NCI-H524 (cell line): ENCODE data around the gene POLN.
"Not testable (repeated sequence)": the region's sequence is repeated elsewhere in the genome, so short reads cannot be mapped to it uniquely, and the experiment has no call there.

Source experiments
- DNase-seq, 2 experiments: peaks; one replicate each; lab custom pipeline; 2025; lab: John Stamatoyannopoulos, UW

POLN gene

DNA sequence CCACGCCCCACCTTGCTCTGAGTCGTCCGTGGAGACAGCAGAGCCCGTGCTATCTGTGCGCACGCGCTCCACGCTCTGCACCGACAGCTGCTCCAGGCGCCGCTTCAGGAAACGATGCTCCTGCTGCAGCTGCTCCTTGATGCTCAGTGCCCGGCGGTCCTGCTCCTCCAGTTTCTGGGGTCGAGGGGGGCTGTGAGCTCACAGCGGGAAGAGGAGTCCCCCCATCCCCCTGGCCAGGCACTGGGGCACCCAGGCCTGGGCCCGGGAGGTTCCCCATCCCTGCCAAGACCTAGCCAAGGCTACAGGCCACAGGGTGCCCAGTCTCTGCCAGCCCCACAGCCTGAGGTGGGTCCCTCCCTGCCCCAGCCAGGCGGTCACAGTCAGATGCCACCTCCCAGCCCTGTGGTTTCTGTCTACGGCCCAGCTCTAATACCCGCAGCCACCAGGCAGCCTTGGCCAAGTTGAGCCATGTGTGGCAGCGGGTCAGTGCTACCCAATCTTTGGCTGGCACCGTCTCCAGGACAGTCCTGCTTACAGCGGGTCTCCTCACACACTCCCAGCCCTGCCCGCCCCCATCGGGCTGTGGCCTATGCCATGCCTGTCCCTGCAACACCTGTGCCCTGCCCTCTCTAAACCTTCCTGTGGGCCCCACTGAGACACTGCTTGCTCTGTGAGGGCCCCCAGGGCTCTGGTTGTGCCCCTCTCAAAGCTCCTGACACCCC, 9.3 kb upstream of the POLN start:
- DNase-seq: no peak

DNA sequence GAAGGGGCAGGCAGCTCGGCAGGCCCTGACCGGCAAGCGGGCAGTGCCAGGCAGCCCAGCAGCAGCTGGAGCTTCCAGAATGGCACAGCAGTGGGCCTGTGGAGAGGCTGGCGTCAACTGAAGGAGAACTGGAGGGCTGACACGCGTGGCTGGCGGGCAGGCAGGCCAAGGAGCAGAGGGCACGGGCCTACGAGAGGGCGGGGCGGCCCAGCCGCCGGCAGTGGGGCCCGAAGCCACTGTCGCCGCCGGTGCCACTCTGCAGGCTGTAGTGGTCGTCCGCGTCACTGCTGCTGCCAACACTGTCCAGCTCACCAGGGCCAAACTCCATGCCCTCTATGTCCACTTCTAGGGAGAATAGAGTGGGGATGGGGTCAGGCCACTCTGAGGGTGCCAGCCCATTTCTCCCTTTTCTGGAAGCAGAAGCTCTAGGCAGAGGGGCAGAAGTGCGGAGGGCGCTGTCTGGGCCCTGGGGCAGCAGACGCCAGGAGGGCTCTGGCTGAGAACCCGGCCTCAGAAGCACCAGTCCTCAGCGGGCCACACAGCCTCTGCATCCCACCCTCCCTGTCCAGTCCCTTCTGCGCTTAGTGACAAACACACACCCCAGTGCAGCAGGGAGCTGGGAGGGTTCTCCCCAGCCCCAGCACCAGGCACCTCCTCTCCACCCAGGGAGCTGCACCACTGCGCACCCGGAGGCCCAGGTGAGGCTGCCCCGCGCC, 8.6 kb upstream of the POLN start:
- DNase-seq: no peak

DNA sequence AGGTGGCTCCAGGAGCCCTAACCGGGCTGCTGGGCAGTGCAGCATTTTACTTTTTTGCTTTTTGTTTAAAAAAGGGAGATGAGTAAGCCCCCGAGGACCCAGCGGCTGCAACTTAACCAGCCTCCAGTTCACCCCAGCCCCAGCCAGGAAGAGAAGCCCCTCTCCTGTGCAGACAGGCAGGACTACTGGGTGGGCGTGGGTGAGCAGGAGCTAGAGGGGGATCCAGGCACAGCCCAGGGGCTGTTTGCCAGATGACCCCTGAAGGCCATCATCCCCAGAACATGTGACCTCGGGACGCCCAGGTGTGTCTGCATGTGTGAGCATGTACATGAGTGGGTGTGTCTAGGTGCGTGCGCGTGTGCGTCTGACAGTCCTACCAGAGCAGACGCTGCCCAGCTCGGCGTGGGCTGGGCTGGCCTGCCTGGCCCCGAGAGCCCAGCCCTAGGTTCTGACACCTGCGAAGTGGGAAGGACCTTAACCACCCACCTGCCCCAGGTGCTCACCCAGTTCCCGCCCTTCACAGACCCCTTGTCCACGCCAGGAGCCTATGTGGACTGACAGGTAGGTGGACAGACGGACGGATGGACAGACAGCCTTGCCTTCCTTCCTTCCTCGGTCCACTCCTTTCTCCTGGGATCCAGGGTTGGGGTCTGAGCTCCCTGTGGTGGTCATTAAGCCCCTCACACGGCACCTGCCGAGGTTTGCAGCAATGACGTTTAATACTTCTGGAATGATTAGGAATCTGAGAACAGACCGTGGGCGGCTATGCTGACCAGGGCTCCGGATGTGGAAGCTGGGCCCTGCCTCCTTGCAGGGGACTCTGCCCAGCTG, 7.8 kb upstream of the POLN start:
- no peak for DNase-seq

- no peak for DNase-seq
These were observed 6.9 kb upstream of the POLN start for GRCh38 chr4:2248821-2249261.

DNA sequence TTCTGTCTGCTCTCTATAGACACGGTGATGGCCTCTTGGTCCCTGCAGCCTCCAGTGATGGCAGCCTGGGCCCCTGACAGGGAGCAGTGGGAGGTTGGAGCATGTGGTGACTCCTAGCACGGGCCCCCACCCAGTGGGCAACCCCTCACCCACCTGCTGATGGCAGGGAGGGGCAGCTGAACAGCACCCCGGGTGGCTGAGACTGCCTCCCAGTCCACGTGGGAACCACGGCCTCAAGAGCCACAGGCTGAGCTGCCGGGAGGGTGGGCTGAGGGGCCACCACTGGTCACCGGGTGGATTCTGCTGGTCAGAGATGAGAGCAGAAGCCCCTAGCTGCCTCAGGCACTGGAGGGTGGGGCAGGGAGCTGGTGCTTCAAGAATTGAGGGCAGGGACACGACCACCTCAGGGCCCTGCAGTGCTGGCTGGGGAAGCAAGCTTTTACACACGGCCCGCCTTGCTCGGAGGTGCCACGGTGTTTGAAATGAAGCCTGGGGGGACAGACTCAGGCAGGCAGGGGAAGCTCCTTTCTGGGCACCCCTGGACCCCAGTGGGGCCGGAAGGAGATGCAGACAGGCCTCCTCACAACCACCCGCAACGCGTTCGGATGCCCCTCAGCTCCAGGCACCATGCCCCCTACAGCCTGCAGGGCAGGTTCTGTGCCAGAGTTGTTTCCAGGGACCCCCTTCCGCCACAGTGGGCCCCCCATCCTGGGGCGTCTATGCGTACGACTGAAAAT, 6.3 kb upstream of the POLN start:
- no peak for DNase-seq

DNA sequence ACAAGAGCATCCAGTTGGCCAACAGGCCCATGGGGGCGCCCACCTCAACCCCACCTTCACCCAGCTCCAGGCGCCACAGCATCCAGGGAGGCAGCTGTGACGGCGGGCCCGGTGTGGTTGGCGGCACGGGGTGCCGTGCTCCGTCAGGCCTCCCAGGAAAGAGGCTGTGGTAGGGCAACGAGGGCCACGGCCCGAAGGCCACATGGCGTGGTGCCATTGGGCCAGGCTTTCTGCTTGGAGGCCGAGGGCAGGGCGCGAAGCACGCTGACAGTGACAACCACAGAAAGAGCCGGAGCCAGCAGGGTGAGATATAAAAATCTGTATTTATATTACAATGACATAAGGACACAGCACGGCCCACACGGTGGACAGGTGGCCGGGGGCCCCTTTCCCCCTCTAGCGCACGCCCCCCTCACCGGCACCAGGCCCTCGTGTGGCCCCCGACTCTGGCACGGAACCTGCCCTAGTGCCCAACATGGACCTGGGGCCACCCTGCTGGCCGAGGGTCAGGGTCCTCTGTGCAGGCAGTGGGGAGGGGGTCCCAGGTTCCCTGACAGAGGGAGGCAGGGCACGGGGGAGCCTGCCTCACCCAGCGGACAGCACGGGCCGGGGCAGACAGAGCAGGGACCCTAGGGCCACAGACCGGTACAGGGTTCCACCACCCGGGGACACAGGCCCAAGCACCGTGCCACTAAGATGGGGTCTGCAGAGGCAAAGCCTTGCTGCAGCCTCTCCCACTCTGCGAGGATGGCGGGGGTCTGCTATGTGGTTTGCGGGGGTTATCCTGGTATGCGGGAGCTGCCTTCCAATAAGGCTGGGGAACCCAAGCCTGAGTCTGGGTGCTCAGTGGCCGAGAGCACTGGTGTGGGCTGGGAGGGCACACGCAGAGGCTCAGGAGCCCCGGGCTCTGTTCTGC, 5.5 kb upstream of the POLN start:
- DNase-seq: no peak

GRCh38 chr4:2246384-2247127, 4.6 kb upstream of the POLN start:
- DNase-seq: no peak

DNA sequence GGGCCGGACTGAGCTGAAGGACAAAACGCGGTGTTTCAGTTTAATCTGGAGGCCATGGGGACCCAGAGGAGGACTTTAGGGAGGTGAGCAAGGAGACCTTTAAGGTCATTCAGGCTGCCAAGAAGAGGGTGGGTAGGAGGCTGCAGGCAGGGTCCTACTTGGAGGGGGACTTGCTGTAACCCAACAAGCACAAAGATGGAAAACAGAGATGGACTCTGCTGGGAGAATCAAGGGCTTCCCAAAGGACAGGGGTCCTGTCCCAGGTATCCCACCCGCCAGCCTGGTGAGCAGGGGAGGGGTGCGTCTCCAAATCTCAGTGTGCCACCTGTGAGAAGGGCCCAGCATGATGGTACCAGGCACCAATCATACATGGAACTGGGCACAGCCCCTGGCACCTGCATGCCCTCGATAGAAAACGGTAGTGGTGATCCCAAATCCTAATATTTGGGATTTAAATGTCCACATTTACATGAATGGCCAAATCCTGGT, 3.9 kb upstream of the POLN start:
- no peak for DNase-seq

- DNase-seq: no peak
These were observed 3.3 kb upstream of the POLN start for GRCh38 chr4:2245057-2245786.

DNA sequence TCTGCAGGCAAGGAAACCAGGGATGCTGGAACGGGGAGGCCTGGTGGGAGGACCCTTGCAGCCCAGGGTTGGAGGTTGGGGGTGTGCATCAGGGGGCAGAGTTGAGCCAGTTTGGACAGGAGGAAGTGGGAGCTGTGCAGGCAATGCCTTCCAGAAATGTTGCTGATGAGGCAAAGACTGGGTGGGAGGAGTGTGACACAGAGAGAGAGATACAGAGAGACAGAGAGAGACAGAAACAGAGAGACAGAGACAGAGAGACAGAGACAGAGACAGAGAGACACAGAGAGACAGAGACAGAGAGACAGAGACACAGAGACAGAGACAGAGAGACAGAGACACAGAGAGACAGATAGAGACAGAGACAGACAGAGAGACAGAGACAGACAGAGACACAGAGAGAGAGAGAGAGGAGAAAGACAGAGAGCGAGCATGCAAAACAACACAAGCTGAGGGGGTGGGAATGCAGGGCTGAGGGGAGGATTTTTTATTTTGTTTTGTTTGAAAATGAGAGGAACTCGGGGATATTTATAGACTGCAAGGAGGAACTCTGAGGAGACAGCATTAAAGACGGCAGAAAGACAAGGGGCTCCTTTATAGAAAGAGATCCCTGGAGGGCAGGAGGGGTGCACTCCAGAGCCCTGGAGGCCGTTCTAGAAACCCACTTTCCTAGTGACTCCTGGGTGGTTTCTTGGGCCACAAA, 1.9 kb upstream of the POLN start:
- peak in 1 of 2 experiments; percentile 53 for DNase-seq

GRCh38 chr4:2241003-2241402, 918 bp downstream of the POLN start:
- no peak for DNase-seq

GRCh38 chr4:2236944-2237666, 4.8 kb downstream of the POLN start:
- DNase-seq: no peak

GRCh38 chr4:2231082-2231481, 10.8 kb downstream of the POLN start:
- no peak for DNase-seq

DNA sequence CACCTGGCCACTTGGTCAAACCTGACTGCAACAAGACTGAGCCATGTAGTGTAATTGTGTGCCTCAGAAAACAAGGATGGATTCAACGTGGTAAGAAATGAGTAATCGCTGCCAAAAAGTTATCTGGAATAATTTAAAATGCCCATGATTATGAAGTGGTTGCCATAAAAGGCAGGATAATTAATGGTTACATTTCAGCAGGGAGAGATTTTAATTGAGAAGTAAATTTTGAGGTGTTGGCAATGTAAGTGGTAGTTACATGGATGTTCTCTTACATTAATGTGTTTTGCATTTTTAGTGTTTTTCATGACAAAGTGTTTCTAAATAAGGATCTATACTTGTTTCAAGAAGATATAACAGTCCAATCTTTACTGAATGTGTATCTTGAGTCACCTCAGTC, 15.7 kb downstream of the POLN start:
- no peak for DNase-seq

DNA sequence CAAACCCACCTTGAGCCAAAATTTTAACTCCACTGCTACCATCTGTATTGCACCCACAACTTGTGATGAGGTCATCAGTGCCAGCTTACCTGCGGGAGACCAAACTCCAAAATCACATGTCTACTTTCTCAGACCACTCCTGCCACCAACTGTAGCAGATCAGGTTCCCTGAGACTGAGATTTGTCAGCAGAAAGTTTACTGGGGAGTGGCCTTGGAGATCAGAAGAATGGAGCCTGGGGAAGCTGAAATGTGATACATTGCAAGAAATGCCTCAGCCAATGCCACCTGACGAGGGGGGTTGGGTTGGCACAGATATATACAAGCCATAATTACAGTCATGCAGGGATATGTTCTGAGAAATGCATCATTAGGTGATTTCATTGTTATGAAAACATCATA, 19.1 kb downstream of the POLN start:
- no peak for DNase-seq

GRCh38 chr4:2221378-2221777, 20.5 kb downstream of the POLN start:
- not testable (repeated sequence) for DNase-seq

- DNase-seq: peak; percentile 21 to 77
These were observed 21.8 kb downstream of the POLN start for GRCh38 chr4:2220016-2220630.
